Smooth muscle cell of the umbilical artery (primary cell): ENCODE data around the gene TAF11L12. TPM values are rescaled to one million over a fixed set of nuclear protein-coding genes. Genes with fewer than 3 reads are reported as not detected.

Experiments
- total RNA-seq: library from RNA; depleted of rRNA; stranded (reverse); fragments of >200 nt; gene quantifications from 2 replicates; pipeline ENCODE4 v1.2.3, GENCODE V29; 2014

The TAF11L12 gene
- total RNA-seq, result not detected in 2 replicates

DNA sequence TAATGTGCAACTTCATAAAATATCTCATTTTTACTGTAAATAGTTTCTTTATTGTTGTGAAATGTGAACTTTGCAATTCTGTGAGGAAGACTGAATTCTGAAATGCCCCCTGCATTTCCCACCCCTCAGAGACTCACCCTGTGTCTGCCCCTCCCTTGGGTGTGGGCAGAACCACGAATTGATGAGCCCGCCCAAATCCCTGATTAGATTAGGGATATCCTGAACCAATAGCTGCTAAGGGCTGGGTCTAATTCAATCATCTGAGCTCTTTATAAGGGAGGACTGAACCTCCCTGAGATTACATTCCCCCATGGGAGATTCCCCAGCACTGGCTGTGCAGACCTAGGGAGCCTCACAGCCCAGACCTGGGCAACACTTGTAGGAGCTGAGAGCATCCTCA, at the start of gene TAF11L12:
Gene TAF11L12, plus strand, starts transcription at position 301 of the 400 bp plus-strand sequence.

DNA sequence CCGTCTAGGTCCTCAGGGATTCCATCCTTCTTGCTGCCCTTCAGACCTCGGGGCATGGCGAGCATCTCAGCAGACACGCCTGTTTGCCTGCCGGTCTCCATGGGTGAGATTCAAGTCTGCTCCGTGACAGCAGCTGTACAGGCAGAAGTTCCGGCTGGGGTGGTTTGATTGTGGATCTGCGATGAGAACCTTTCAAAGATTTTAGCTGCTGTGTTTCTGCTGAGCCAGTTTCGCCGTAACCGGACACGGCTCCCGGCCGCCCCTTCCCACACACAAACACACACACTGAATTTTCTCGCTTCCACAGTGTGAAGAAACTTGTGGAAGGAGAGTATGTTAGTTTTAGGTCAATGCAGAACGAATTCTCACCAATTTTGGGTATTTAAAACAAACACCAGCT, 24.5 kb upstream of the TAF11L12 start, which contains the start of gene TAF11L7:
Gene TAF11L7, minus strand, starts transcription at position 101 of the 400 bp plus-strand sequence.

DNA sequence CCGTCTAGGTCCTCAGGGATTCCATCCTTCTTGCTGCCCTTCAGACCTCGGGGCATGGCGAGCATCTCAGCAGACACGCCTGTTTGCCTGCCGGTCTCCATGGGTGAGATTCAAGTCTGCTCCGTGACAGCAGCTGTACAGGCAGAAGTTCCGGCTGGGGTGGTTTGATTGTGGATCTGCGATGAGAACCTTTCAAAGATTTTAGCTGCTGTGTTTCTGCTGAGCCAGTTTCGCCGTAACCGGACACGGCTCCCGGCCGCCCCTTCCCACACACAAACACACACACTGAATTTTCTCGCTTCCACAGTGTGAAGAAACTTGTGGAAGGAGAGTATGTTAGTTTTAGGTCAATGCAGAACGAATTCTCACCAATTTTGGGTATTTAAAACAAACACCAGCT, 19.3 kb upstream of the TAF11L12 start, which contains the start of gene TAF11L8:
Gene TAF11L8, minus strand, starts transcription at position 101 of the 400 bp plus-strand sequence.

DNA sequence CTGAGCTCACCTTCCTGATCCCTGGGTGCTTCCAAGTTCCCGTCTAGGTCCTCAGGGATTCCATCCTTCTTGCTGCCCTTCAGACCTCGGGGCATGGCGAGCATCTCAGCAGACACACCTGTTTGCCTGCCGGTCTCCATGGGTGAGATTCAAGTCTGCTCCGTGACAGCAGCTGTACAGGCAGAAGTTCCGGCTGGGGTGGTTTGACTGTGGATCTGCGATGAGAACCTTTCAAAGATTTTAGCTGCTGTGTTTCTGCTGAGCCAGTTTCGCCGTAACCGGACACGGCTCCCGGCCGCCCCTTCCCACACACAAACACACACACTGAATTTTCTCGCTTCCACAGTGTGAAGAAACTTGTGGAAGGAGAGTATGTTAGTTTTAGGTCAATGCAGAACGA, 15.9 kb upstream of the TAF11L12 start, which contains the start of gene TAF11L9:
Gene TAF11L9, minus strand, starts transcription at position 140 of the 400 bp plus-strand sequence.

DNA sequence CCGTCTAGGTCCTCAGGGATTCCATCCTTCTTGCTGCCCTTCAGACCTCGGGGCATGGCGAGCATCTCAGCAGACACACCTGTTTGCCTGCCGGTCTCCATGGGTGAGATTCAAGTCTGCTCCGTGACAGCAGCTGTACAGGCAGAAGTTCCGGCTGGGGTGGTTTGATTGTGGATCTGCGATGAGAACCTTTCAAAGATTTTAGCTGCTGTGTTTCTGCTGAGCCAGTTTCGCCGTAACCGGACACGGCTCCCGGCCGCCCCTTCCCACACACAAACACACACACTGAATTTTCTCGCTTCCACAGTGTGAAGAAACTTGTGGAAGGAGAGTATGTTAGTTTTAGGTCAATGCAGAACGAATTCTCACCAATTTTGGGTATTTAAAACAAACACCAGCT, 12.5 kb upstream of the TAF11L12 start, which contains the start of gene TAF11L10:
Gene TAF11L10, minus strand, starts transcription at position 101 of the 400 bp plus-strand sequence.

DNA sequence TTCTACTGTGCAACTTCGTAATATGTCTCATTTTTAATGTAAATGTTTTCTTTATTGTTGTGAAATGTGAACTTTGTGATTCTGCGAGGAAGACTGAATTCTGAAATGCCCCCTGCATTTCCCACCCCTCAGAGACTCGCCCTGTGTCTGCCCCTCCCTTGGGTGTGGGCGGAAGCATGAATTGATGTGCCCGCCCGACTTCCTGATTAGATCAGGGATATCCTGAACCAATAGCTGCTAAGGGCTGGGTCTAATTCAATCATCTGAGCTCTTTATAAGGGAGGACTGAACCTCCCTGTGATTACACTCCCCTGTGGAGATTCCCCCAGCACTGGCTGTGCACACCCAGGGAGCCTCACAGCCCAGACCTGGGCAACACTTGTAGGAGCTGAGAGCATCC, 6.3 kb upstream of the TAF11L12 start, which contains the start of gene TAF11L11:
Gene TAF11L11, plus strand, starts transcription at position 304 of the 400 bp plus-strand sequence.

DNA sequence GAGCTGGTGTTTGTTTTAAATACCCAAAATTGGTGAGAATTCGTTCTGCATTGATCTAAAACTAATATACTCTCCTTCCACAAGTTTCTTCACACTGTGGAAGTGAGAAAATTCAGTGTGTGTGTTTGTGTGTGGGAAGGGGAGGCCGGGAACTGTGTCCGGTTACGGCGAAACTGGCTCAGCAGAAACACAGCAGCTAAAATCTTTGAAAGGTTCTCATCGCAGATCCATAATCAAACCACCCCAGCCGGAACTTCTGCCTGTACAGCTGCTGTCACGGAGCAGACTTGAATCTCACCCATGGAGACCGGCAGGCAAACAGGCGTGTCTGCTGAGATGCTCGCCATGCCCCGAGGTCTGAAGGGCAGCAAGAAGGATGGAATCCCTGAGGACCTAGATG, 21.6 kb downstream of the TAF11L12 start, which contains the start of gene TAF11L13:
Gene TAF11L13, plus strand, starts transcription at position 301 of the 400 bp plus-strand sequence.

DNA sequence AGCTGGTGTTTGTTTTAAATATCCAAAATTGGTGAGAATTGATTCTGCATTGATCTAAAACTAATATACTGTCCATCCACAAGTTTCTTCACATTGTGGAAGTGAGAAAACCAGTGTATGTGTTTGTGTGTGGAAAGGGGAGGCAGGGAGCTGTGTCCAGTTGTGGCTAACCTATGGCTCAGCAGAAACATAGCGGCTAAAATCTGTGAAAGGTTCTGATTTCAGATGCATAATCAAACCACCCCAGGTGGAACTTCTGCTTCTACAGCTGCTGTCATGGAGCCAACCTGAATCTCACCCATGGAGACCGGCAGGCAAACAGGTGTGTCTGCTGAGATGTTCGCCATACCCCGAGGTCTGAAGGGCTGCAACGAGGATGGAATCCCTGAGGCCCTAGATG, 24.0 kb downstream of the TAF11L12 start, which contains the start of gene TAF11L14:
Gene TAF11L14, plus strand, starts transcription at position 301 of the 400 bp plus-strand sequence.

Other genes with a start within 250 kb of the TAF11L12 start
- not detected in 2 replicates for gene TAF11L2, start 112.2 kb upstream of the TAF11L12 start, total RNA-seq
- not detected in 2 replicates for gene TAF11L3, start 92.0 kb upstream of the TAF11L12 start, total RNA-seq
- not detected in 2 replicates for gene TAF11L4, start 88.6 kb upstream of the TAF11L12 start, total RNA-seq
- not detected in 2 replicates for gene TAF11L5, start 85.2 kb upstream of the TAF11L12 start, total RNA-seq
- gene TAF11L6, start 81.7 kb upstream of the TAF11L12 start, total RNA-seq, result not detected in 2 replicates
- gene TAF11L7, start 24.6 kb upstream of the TAF11L12 start, total RNA-seq, result not detected in 2 replicates
- gene TAF11L8, start 19.4 kb upstream of the TAF11L12 start, total RNA-seq, result not detected in 2 replicates
- not detected in 2 replicates for gene TAF11L9, start 16.0 kb upstream of the TAF11L12 start, total RNA-seq
- not detected in 2 replicates for gene TAF11L10, start 12.6 kb upstream of the TAF11L12 start, total RNA-seq
- not detected in 2 replicates for gene TAF11L11, start 6.2 kb upstream of the TAF11L12 start, total RNA-seq
- not detected in 2 replicates for gene TAF11L13, start 21.7 kb downstream of the TAF11L12 start, total RNA-seq
- gene TAF11L14, start 24.1 kb downstream of the TAF11L12 start, total RNA-seq, result not detected in 2 replicates